Measurements from ENCODE around the gene SAMD4B. TPM values are rescaled to one million over a fixed set of nuclear protein-coding genes. Genes with fewer than 3 reads are reported as not detected.
"Not testable (repeated sequence)": the region's sequence is repeated elsewhere in the genome, so short reads cannot be mapped to it uniquely, and the experiment has no call there.

Gene SAMD4B
- total RNA-seq, 2 donors from 2014 or later: 133 to 227 TPM

- Histone ChIP-seq H3K4me3 (no peak overlapping the region), H3K36me3 (no peaks in the 10 kb centered on the region), H3K27ac (no peak overlapping the region), H3K27me3 (replicated peaks; ENCODE audit: insufficient read depth) (no peaks in the 10 kb centered on the region), H3K4me1 (replicated peaks) (no peaks in the 10 kb centered on the region), H3K9me3 (no peaks in the 10 kb centered on the region)
- 90% methylated on average over 5 of the region's 5 CpGs for WGBS
- TF ChIP-seq POLR2A (IDR thresholded peaks at IDR 0.05) (no peak), POLR2AphosphoS5 (IDR thresholded peaks at IDR 0.05) (no peak), CTCF (IDR thresholded peaks at IDR 0.05) (no peak)
- intact Hi-C loops (cut with DNase I): no loop called here
- no peak for DNase-seq (ENCODE audit: low spot score)
Observed at GRCh38 chr19:39334444-39334976, 7.7 kb upstream of the SAMD4B start.

GRCh38 chr19:39335168-39335548 lies 7.1 kb upstream of the SAMD4B start:
- Histone ChIP-seq H3K9me3 (no peaks in the 10 kb centered on the region), H3K27me3 (replicated peaks; ENCODE audit: insufficient read depth) (no peaks in the 10 kb centered on the region), H3K4me3 (peak overlapping the region; percentile 6 to 19), H3K27ac (peak overlapping the region; percentile 22 to 35), H3K4me1 (replicated peaks) (no peaks in the 10 kb centered on the region), H3K36me3 (no peaks in the 10 kb centered on the region)
- no peak for DNase-seq (ENCODE audit: low spot score)
- intact Hi-C loops (cut with DNase I): no loop called here
- no peak for TF ChIP-seq POLR2AphosphoS5 (IDR thresholded peaks at IDR 0.05)
- TF ChIP-seq POLR2A (IDR thresholded peaks at IDR 0.05): no peak
- no peak for TF ChIP-seq CTCF (IDR thresholded peaks at IDR 0.05)
- 58% methylated on average over 6 of the region's 6 CpGs for WGBS

GRCh38 chr19:39336483-39336882 lies 5.7 kb upstream of the SAMD4B start:
- Histone ChIP-seq H3K9me3 (no peaks in the 10 kb centered on the region), H3K4me1 (replicated peaks) (peaks cover 5% of the 10 kb centered on the region), H3K27ac (no peak overlapping the region), H3K4me3 (no peak overlapping the region), H3K36me3 (no peaks in the 10 kb centered on the region), H3K27me3 (replicated peaks; ENCODE audit: insufficient read depth) (no peaks in the 10 kb centered on the region)
- intact Hi-C loops (cut with DNase I): no loop called here
- no peak for DNase-seq (ENCODE audit: low spot score)
- 77% methylated on average over 3 of the region's 3 CpGs for WGBS
- TF ChIP-seq CTCF (IDR thresholded peaks at IDR 0.05): no peak
- no peak for TF ChIP-seq POLR2A (IDR thresholded peaks at IDR 0.05)
- no peak for TF ChIP-seq POLR2AphosphoS5 (IDR thresholded peaks at IDR 0.05)

- no peak for DNase-seq (ENCODE audit: low spot score)
- Histone ChIP-seq H3K36me3 (no peaks in the 10 kb centered on the region), H3K4me3 (no peak overlapping the region), H3K27ac (no peak overlapping the region), H3K4me1 (replicated peaks) (peaks cover 5% of the 10 kb centered on the region), H3K27me3 (replicated peaks; ENCODE audit: insufficient read depth) (no peaks in the 10 kb centered on the region), H3K9me3 (no peaks in the 10 kb centered on the region)
- 100% methylated on average over 1 of the region's 1 CpG for WGBS
- intact Hi-C loops (cut with DNase I): loop anchor here (5.0 kb wide), 1 partner anchor 73 kb away; the partner anchor contains the start of gene PLEKHG2
- no peak for TF ChIP-seq POLR2AphosphoS5 (IDR thresholded peaks at IDR 0.05)
- TF ChIP-seq CTCF (IDR thresholded peaks at IDR 0.05): no peak
- no peak for TF ChIP-seq POLR2A (IDR thresholded peaks at IDR 0.05)
Observed at GRCh38 chr19:39339674-39340073, 2.5 kb upstream of the SAMD4B start.

- not testable (repeated sequence) for H3K9me3 ChIP-seq; H3K27me3 ChIP-seq (replicated peaks; ENCODE audit: insufficient read depth); H3K4me3 ChIP-seq; H3K27ac ChIP-seq; H3K36me3 ChIP-seq; H3K4me1 ChIP-seq (replicated peaks); DNase-seq (ENCODE audit: low spot score)
- intact Hi-C loops (cut with DNase I): loop anchor here (5.0 kb wide), 1 partner anchor 72 kb away; the partner anchor contains the start of gene PLEKHG2
- 83% methylated on average over 7 of the region's 7 CpGs for WGBS
Observed at GRCh38 chr19:39340156-39340555, 2.1 kb upstream of the SAMD4B start.

Data from prostate gland (tissue), 2 donors.